ENCODE data around the gene UGT1A5.

Gene UGT1A5

DNA sequence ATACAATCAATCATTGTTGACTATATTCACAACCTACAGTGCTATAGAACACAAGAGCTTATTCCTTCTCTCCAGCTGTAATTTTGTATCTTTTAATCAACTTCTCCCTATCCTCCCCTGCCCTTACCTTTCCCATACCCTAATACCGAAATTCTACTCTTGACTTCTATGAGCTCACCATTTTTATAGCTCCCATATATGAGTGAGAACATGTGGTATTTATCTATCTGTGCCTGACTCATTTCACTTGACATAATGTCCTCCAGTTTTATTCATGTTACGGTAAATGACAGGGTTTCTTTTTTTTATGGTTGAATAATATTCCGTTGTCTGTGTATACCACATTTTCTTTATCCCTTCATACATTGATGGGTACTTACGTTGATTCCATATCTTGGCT, 68.1 kb downstream of the UGT1A5 start:
- no peak for DNase-seq (ENCODE audit: low spot score)

DNA sequence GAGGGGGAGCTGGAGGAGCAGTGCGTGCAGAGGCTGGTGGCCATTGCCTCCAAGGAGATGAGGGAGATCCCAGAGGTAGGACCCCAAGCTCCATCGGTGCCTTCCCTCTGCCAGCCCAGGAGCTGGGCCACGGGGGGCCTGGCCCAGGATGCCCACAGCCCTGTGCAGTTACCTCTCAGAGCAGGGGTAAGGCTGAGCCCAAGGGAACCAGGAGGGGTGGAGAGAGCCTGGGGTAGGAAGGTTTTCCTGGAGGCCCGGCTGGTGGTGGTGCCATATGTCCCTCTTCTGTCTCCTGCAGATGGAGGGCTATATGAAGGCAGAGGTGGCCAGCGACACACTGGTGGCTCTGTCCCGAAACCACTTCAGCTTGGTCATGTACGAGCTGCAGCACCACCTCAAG, 76.8 kb downstream of the UGT1A5 start:
- no peak for DNase-seq (ENCODE audit: low spot score)

DNA sequence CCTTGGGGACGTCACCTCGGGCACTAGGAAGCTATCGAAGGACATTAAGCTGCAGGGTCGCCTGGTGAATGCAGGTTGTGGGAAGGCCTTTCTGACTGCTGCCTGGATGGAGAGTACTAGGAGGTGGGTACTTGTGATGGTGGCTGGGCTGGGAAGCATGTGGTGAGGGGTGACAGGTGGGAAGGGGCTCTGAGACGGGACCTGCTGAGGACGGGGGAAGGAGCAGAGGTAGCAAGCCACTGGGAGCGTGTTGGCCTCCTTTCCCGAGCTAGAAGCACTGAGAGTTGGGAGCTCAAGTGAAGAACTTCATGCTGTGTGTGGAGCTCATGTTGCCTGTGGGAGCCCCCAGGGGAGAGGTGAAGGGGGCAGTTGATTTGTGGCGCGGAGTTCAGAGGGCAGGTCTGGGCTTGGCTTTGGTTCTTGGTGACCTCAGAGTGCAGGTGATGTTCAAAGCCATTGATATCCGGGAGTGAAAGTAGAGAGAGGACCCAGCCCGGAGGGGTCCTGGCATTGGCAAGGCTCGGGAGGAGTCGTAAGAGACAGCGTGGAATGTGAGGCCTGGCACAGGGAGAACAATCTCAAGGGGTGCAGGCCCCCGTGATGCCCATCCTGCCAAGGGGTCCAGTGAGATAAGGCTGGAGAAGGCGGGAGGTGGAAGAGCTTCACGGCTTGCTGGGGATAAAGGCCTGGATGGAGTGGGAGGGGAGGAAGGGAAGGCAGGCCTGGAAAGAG, 78.6 kb downstream of the UGT1A5 start:
- DNase-seq (ENCODE audit: low spot score), result no peak

DNA sequence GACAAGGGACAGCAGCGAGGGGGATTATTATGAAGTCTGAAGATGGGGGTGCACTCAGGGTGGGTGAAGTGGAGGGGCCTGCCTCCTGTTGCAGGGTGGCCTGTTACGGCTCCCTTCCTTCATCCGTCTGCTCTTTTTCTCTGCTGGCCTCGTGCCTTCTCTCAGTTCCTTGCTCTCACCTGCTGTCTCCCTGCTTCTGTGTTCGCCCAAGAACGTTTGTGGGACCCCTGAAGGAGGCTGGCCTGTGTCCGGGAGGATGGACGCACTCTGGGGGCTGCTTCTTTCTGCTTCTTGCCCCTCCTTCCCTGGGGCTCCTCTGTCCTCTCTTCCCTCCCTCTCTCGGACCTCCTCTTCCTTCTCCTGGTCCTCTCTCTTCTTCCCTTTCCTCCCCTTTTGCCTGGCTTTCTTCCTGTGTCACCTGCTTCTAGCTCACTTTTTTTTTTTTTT, 79.2 kb downstream of the UGT1A5 start:
- no peak for DNase-seq (ENCODE audit: low spot score)

DNA sequence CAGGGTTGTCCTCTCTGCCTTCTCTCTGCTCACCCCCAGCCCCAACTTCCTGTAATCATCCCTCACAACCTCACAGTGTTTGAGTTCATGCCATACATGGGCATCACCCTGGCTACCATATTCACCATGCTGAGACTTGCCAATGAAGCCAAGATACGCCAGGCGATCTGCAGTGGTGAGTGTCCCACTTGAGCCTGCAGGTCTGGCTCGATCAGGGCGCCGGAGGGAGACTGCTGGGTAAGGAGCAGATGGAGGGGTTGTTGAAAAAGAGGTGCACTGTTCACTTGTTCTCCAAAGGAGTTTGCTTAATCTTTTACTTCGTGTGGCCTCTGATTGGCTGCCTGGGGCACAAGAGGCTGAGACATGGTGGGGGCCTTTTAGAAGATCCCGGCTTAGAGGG, 80.0 kb downstream of the UGT1A5 start:
- no peak for DNase-seq (ENCODE audit: low spot score)

DNA sequence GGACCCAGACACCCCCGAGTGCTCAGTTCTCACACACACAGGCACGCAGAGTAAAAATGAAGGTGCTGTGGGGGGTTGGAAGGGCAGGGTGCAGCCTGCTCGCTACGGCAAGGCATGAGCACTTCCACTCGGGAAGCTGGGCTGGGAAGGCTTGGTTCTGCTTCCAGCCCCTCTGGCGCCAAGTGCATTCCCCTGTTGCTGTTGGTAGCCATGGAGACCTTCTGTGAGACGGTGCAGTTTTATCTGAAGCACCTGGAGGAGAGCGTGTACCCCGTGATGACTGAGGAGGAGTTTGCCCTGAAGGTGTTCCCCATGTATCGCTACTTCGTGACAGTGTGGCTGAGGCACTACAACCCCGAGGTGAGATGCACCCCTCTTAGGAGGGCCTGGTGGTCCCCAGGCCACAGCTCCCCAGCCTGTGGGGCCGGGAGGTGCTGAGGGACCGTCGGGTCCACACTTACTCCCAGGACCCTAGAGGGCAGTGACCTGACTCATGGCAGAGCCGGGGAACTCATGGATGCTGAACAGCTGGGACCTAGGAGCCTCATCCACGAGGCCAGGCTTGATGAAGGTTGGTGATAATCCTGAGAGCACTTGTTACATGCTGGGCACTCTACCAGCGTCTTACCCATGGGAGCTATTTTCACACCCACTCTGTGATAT, 80.9 kb downstream of the UGT1A5 start:
- DNase-seq (ENCODE audit: low spot score), result no peak

DNA sequence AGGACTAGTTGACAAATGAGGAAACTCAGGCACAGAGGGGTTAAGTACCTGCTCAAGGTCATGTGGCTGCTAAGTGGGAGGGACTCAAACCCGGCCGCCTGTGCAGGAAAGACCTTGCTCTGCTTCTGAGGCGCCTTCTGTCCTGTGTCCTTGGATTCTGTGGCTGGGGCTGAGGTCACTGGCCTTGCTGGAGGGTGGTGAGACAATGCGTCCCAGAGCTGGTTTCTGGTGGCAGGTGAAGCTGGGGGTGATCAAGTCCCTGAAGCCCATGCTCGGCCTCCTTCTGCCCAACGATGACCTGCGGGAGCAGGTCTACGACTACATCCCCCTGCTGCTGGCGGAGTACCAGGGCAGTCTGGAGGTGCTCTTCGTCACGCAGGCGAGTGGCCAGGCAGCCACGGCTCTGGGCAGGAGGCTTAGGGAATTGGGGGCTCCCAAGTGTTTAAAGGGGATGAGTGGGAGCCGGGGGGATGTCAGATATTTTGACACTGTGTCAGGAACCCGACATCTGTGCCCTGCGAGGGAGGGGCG, 81.5 kb downstream of the UGT1A5 start:
- DNase-seq (ENCODE audit: low spot score), result no peak

DNA sequence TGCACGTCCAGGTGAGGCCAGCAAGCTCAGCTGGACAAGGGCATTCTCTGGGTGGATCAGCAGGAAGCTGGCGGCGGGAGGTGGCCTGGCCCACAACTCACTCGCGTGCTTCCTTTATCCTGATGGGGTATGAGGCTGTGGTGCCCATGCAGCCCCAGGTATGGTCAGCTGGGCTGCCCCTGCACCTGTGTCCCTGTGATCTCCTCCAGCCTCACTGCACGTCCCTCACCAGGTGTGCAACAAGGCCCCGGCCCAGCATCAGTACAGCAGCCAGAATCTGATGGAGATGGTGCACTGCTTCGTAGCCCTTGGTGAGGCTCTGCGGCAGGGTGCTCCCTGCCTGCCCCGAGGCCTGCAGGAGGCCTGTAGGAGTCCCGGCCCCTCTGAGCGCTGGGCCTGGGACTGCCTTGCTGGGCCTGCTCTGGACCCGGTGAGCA, 83.0 kb downstream of the UGT1A5 start:
- DNase-seq (ENCODE audit: low spot score), result no peak

DNA sequence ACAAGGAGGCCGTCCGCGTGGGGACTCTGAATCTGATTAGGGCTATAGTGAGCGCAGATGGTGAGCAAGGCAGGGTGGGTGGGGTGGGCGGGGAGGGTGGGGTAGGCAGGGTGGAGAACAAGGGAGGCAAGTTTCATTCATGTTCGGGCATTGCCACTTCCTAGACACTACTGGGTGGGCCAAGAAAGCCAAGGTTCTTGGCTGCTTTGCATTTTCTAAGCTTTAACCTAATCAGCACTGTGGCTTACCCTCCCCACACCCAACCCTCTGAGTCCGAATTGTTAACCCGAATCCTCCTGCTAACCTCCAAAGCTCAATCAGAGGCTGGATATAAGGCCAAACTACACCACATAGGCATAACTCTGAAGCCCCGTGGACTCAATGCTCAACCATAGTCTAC, 83.5 kb downstream of the UGT1A5 start:
- no peak for DNase-seq (ENCODE audit: low spot score)

DNA sequence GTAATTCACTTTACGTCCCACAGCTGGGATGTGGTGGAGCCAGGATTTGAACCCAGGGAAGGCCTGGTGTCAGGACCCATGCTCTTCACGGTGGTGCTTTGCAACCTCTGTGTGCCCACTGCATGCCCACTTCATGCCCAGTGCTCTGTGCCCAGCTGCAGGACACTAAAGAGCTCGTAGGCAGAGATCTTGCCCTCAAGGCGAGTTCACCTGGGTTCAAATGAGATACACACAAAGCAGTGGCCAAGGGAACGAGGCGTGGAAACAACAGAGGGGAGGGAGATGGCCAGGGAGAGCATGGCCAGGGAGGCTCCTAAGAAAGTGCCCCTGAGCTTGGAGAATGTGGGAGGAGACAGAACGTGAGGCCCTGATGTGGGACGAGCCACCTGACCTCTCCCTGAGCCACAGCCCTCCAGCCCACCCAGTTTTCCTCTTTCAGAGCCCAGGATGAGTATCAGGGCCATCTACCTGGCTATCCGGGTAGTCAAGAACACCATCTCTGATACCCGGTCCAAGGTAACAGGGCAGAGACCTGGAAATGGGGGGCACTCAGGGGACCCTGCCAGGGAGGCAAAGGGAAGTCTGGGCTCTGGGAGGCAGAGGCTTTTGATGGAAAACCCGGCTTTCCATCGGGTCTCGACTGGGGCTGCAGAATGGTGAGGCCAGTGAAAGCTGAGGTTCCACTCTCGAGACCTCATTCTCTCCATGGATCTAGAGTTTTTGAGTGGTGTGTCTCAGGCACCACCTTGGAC, 85.8 kb downstream of the UGT1A5 start:
- DNase-seq (ENCODE audit: low spot score), result no peak

DNA sequence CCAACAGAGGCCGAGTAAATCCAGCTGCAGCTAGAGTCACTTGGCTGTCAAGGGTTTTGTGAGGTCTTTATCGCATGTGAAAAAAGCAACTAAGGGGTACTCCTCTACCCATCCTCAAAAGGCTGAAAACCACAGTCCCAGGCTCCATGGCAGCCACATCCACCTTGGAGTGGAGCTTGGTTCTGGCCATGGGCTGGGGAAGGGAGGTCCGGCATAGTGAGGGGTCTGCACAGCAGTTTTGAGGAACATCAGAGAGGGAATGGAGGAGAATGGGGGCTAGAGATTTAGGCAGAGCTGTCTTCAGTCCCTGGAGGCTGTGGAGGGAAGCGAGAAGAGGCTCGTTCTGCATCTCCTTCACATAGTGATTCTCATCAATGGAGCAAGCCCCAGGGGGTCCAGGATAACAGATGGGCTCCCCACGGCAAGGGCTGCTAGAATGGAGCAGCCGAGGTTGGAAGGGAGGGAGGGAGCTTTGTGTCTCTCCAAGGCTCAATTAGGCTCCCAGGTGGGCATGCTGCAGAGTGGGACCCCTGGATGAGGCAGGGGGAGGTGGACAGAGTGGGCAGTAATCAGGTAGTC, 86.5 kb downstream of the UGT1A5 start:
- DNase-seq (ENCODE audit: low spot score), result no peak

DNA sequence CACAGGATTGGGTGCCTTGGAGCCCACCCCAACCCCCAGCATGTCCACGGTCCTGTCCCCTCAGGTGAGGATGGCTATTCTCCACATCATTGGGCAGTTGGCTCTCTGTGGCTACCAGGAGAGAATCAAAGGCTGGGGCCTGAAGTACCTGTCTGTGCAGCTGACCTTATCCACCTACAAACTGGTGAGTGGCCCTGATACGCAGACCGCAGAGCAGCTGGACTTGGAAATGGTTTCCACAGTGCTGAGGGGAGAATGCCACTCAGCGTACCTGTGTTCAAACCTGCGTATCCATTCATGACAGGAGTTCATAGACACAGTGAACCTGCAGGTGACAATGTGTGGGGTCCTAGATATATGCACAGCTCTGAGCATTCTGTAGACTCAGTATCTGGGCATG, 87.0 kb downstream of the UGT1A5 start:
- no peak for DNase-seq (ENCODE audit: low spot score)

DNA sequence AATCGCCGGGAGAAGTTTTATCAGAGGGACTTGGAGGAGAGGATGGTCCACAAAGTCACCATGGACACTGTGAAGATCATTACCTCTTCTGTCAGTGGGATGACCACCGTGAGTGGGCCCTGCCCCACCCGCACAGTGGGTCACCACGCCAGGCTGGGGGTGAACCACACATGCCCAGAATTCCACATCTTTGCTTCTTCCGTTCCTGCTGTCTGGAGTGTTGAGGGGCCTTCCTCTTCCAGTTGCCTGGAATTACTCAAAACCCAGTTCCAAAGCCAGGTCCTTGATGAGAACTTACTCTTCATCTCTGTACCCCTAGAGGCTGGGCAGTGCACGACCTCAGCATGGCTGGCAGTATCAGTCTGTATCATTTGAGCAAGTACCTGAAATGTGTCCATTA, 87.5 kb downstream of the UGT1A5 start:
- DNase-seq (ENCODE audit: low spot score), result no peak

DNA sequence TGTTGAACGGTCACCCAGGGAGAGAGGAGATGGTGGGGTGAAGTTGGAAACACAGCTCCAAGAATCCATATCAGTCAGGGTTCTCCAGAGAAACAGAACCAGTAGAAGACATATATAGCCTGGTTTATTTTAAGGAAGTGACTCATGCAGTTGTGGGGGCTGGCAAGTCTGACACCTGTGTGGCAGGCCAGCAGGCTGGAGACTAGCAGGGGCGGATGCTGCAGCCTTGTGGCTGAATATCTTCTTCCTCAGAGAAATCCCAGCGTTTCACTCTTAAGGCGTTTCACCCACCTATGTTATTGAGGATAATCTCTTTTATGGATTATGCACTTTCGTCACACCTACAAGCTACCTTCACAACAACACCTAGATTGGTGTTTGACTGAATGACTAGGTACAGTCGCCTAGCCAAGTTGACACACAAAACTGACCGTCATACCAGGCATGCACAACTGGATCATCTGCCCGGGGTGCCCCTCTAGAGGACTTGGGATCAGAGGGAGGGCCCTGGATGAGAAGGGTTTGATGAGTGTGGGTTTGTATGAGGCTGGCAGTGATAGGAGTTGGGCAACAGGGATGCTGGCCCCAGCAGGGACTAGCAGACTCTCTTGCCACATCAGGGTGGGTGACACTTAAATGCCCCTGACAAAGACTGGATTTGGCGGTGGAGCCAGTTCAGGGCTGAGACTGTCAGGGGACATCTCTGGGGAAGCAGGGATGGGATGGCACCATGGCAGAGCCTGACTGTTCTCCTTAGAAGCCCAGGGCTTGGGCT, 88.8 kb downstream of the UGT1A5 start:
- no peak for DNase-seq (ENCODE audit: low spot score)

DNA sequence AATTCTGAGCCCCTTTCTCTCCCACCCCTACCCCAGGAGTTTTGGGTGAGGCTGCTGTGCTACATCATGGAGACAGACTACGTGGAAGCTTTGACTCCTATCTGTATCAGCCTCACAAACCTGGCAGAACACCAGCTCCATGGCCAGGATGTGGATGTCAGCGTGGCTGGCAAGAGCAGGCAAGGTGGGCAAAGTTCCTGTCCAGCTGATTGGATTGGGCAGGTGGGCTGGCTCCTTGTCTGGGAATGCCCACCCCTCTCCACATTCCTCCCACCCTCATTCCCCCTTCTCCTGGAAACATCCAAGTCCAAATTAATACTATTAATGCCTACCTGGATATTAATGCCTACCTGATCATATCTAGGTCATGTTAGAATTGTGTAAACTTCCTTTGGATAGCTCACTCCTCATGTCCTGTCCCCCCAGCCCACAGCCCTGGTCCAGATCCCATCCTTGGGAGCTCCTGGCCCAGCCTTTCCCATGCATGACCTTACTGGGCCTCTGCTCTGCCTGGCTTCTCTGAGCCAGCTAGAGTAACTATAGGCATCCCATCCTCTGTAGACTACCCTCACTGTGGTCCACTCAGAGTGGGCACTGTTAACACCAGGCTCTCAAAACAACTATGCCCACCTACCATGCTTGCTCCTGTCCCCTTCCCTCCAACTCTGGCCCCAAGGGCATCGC, 89.6 kb downstream of the UGT1A5 start:
- DNase-seq (ENCODE audit: low spot score), result no peak

DNA sequence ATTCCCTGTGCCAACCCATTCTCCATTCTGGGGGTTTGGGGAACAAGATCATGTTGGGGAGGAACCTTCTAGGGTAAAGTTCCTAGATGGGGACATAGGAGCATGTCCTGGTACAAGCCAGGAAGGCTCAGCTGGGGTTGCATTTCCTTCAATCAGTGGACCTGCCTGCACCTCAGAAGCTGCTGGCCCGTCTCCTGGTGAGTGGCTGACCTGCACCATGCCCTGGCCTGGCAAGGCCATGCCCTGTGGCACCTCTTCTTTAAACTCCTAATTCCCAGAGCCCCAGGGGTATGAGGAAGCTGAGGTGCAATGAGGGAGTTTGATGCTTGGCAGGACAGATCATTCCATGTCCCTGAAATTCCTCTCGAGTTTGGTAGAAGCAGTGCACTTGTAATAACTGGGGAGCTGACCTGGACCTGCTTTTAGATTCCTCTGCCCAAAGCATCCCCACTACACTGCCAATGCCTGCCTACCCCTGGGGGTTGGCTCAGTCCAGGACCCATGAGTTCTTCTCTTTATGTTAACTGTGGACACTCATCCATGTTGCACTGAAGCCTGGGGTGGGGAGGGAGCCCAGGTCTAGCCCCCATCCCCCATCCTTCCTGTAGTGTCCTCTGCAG, 90.7 kb downstream of the UGT1A5 start:
- DNase-seq (ENCODE audit: low spot score), result no peak

DNA sequence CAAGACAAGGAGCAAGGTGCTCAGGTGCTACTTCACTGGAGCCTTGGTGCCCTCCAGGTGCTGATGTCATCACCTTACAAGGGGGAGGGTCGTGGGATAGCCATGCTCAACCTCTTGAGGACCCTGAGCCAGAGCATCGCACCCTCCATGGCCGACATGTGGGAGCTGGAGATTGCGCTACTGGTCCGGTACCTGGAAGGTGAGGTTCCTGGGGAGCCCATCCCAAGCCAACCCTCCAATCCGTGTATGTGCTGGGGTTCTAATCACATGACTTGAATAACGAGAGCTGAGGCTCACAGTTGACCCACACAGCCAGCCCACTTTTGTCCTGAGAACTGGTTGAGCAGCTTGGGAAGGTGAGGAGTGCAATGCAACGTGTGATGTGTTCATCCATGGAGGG, 91.3 kb downstream of the UGT1A5 start:
- DNase-seq (ENCODE audit: low spot score), result no peak

DNA sequence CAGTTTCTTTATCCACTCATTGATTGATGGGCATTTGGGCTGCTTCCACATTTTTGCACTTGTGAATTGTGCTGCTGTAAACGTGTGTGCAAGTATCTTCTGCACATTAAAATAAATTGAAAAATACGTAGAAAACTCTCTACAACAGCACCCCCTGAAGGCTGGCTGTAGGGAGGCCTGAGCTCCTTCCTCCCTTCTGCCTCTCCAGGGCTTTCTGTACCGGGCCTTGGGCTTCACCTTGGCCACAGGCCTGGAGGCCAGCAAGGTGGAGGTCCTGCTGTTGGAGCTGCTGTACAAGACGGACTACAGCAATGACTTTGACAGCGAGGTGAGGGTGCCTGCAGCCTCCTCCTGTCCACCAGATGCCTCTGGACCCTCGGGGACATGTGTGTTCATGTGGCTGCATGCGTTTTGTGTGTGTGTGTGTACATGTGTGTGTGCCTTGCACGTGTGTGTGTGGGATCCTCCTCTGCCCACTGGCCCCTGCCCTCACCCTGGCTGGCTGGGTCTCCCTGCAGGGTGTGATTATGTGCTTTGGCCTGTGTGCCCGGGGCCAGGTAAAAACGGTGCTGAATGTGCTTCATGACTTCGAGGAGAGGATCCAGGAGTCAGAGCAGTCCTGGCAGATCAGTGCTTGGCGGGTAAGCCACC, 94.6 kb downstream of the UGT1A5 start:
- DNase-seq (ENCODE audit: low spot score), result no peak

DNA sequence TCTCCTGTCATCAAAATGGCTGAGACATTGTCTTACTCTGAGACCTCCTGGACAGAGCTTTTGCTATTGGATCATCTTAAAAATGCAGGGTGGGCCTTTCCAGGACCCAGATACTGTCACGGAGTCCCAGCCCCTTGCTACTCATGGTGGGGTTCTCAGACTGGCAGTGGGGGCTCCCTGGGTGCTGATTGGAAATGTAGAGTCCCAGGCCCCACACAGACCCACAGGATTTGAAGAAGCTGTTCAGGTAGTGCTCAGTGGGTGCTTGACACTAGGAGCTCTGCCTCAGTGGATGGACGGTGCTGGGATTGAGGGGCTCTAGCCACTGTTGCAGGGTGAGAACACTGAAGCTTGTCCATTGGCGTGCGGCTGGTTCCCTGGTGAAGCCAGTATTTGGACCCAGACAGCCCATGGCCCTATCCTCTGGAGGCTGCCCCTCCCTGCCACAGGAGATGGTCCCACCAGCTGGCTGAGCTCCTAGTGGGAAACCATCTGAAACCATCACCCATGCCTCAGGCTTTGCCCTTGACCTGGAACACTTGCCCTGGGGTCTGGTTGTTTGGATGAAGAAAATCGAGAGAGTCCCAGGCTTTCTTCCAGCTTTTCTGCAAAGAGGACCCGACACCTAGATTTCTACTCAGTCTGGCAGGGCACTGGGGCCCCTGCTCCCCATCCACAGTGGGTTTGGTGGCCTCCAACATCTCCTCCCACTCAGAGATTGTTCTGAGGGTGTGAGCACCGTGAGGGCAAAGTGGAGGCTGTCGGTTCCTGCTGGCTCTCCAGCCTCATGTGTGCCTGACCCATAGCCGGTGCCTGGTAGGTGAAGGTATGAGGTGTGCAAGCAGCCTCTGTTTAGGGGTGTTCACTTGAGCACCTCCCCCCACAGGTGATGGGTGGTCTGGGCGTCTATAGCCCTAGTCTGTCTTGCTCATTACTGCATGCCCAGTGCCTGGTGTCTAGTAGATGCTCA, 95.5 kb downstream of the UGT1A5 start:
- DNase-seq (ENCODE audit: low spot score), result no peak
